Smooth muscle cell (in vitro differentiated cells): ENCODE measurements around the gene HGFAC. TPM values are rescaled to one million over a fixed set of nuclear protein-coding genes. Genes with fewer than 3 reads are reported as not detected.

Experiments
- DNase-seq: peaks from one replicate; lab custom pipeline; 2025; ENCODE audit not compliant: unreplicated experiment; lab: John Stamatoyannopoulos, UW
- H2AFZ ChIP-seq: fragments of 200-600 bp; sonication (generic); 2 replicates; pipeline ENCODE4 v1.6.0; 2016; ENCODE audit warnings: antibody characterized with exemption, low read depth, mild to moderate bottlenecking
- H3F3A ChIP-seq: fragments of 200-600 bp; sonication (generic); 2 replicates; pipeline ENCODE4 v1.6.0; 2017; ENCODE audit warnings: antibody characterized with exemption, low read depth
- H3K27ac ChIP-seq: fragments of 200-600 bp; sonication (generic); 2 replicates; pipeline ENCODE4 v1.5.1; 2016; ENCODE audit warnings: low read depth, mild to moderate bottlenecking
- H3K27me3 ChIP-seq: fragments of 200-600 bp; sonication (generic); 2 replicates; pipeline ENCODE4 v1.6.1; 2016; ENCODE audit warnings: low read depth, mild to moderate bottlenecking
- H3K36me3 ChIP-seq: fragments of 200-600 bp; sonication (generic); 2 replicates; pipeline ENCODE4 v1.5.1; 2016; ENCODE audit warnings: low read depth
- H3K4me1 ChIP-seq: fragments of 200-600 bp; sonication (generic); 2 replicates; pipeline ENCODE4 v1.5.1; 2016; ENCODE audit warnings: low read depth
- H3K4me2 ChIP-seq: fragments of 200-600 bp; sonication (generic); 2 replicates; pipeline ENCODE4 v1.6.0; 2016; ENCODE audit warnings: mild to moderate bottlenecking
- H3K4me3 ChIP-seq: fragments of 200-600 bp; sonication (generic); 2 replicates; pipeline ENCODE4 v1.5.1; 2016; ENCODE audit warnings: mild to moderate bottlenecking
- H3K79me2 ChIP-seq: fragments of 200-600 bp; sonication (generic); 2 replicates; pipeline ENCODE4 v1.6.0; 2016; ENCODE audit warnings: low read depth, mild to moderate bottlenecking
- H3K9ac ChIP-seq: fragments of 200-600 bp; sonication (generic); 2 replicates; pipeline ENCODE4 v1.6.0; 2016; ENCODE audit warnings: low read depth
- H3K9me3 ChIP-seq: fragments of 200-600 bp; sonication (generic); replicated peaks from 2 replicates; pipeline ENCODE4 v1.5.1; 2016; ENCODE audit warnings: low read depth
- H4K20me1 ChIP-seq: fragments of 200-600 bp; sonication (generic); 2 replicates; pipeline ENCODE4 v1.6.0; 2016; ENCODE audit warnings: low read depth
- WGBS: methylation state at CpG from one replicate; pipeline ENCODE4 v1.1.7; 2016; ENCODE audit warnings: low lambda C conversion rate; 5-methylcytosine and 5-hydroxymethylcytosine counted together
- polyA plus RNA-seq: library from polyadenylated mRNA; unstranded; fragments of >200 nt; fragmentation: Nextera tagmentation; extraction: Ambion mirVana; gene quantifications from 2 replicates; pipeline ENCODE4 v1.2.1, GENCODE V29; 2016
- total RNA-seq: library from RNA; depleted of rRNA; stranded (reverse); fragments of >200 nt; gene quantifications from 2 replicates; pipeline ENCODE4 v1.2.3, GENCODE V29; 2014
- TF ChIP-seq, protein P1 (sequence below): fragments of 200-600 bp; sonication (generic); IDR thresholded peaks from 2 replicates; pipeline ENCODE4 v1.5.1; 2017; ENCODE audit warnings: borderline replicate concordance, mild to moderate bottlenecking, antibody characterized with exemption; ENCODE audit not compliant: insufficient read depth, poor library complexity, severe bottlenecking

Gene HGFAC
- total and polyA plus RNA-seq, 2 experiments from 2014 or later = 0.58 TPM; not detected in 1

- no peak overlapping the region for H2AFZ ChIP-seq
- peaks cover 31% of the 10 kb centered on the region for H4K20me1 ChIP-seq
- H3K4me3 ChIP-seq = no peak overlapping the region
- no peak overlapping the region for H3K4me2 ChIP-seq
- no peaks in the 10 kb centered on the region for H3K36me3 ChIP-seq
- H3K9me3 ChIP-seq = no peaks in the 10 kb centered on the region
- TF ChIP-seq, protein P1, sequence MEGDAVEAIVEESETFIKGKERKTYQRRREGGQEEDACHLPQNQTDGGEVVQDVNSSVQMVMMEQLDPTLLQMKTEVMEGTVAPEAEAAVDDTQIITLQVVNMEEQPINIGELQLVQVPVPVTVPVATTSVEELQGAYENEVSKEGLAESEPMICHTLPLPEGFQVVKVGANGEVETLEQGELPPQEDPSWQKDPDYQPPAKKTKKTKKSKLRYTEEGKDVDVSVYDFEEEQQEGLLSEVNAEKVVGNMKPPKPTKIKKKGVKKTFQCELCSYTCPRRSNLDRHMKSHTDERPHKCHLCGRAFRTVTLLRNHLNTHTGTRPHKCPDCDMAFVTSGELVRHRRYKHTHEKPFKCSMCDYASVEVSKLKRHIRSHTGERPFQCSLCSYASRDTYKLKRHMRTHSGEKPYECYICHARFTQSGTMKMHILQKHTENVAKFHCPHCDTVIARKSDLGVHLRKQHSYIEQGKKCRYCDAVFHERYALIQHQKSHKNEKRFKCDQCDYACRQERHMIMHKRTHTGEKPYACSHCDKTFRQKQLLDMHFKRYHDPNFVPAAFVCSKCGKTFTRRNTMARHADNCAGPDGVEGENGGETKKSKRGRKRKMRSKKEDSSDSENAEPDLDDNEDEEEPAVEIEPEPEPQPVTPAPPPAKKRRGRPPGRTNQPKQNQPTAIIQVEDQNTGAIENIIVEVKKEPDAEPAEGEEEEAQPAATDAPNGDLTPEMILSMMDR = no peak
- no peak overlapping the region for H3K27ac ChIP-seq
- H3K27me3 ChIP-seq = no peaks in the 10 kb centered on the region
- WGBS = 95% methylated on average over 17 of the region's 17 CpGs
- H3F3A ChIP-seq = no peaks in the 10 kb centered on the region
- H3K4me1 ChIP-seq = no peaks in the 10 kb centered on the region
- no peak for DNase-seq
- H3K9ac ChIP-seq = no peak overlapping the region
- H3K79me2 ChIP-seq = no peaks in the 10 kb centered on the region
Observed at GRCh38 chr4:3416821-3417221, 24.9 kb upstream of the HGFAC start.

DNA sequence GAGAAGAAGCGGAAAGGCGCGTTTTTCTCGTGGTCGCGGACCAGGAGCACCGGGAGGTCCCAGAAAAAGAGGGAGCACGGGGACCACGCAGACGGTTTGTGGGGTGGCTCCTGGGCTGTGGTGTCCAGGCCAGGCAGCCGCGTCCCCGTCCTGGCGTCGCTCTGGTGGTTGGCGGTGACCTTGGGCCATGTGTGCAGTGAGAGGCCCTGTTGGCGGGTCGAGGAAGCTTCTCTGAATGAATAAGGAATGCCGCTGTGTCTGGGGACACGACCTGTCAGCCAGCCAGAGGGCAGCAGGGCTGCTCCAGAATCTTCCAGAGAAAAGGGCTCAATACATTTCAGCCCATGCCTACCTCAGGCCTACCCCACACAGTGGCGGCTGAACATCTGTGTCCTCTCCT, 24.3 kb upstream of the HGFAC start:
- WGBS = 98% methylated on average over 21 of the region's 21 CpGs
- no peaks in the 10 kb centered on the region for H3K79me2 ChIP-seq
- no peak overlapping the region for H3K4me3 ChIP-seq
- peaks cover 25% of the 10 kb centered on the region for H4K20me1 ChIP-seq
- TF ChIP-seq, protein P1 = no peak
- H3K27me3 ChIP-seq = no peaks in the 10 kb centered on the region
- no peak overlapping the region for H3K9ac ChIP-seq
- no peaks in the 10 kb centered on the region for H3F3A ChIP-seq
- no peaks in the 10 kb centered on the region for H3K4me1 ChIP-seq
- no peak overlapping the region for H2AFZ ChIP-seq
- H3K27ac ChIP-seq = no peak overlapping the region
- no peaks in the 10 kb centered on the region for H3K36me3 ChIP-seq
- no peak for DNase-seq
- no peaks in the 10 kb centered on the region for H3K9me3 ChIP-seq
- H3K4me2 ChIP-seq = no peak overlapping the region

- Histone ChIP-seq H3K4me3 (no peak overlapping the region), H3K36me3 (no peaks in the 10 kb centered on the region), H3K27me3 (no peaks in the 10 kb centered on the region), H2AFZ (no peak overlapping the region), H3K4me1 (no peaks in the 10 kb centered on the region), H3K79me2 (no peaks in the 10 kb centered on the region), H3K27ac (no peak overlapping the region), H4K20me1 (peaks cover 20% of the 10 kb centered on the region), H3F3A (no peaks in the 10 kb centered on the region), H3K9me3 (no peaks in the 10 kb centered on the region), H3K9ac (no peak overlapping the region), H3K4me2 (no peak overlapping the region)
- WGBS = 97% methylated on average over 22 of the region's 22 CpGs
- no peak for DNase-seq
- TF ChIP-seq, protein P1 = peak; percentile 9
Observed at GRCh38 chr4:3418029-3418762, 23.6 kb upstream of the HGFAC start.
